ENCODE data around the gene KIF3A.
A peak's percentile ranks its signal among the peaks of the same experiment; 100 is the strongest.

Gene KIF3A

GRCh38 chr5:132754947-132755346 lies 17.6 kb upstream of the KIF3A start:
- peak in 6 of 51 donors; percentile 21 to 53 (median 31) for DNase-seq

DNA sequence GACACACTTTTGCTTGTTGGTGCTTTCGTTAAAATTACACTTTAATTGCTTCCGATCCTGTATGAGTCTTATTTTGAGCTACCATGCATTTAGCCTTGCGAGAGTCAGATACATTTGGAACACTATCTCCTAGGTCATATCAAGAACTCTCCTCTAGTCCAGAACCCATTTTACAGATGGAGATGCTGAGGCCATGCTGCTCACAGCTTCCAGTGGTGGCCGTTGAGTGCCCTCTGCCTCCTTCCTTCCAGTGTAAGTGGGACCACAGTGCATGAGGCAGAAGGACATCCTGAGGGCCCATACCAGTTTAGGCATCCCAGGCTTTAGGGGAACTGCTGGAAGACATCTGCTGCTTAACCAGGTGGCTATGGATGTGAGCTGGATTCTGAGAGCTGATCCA lies 16.8 kb upstream of the KIF3A start:
- no peak for DNase-seq

DNA sequence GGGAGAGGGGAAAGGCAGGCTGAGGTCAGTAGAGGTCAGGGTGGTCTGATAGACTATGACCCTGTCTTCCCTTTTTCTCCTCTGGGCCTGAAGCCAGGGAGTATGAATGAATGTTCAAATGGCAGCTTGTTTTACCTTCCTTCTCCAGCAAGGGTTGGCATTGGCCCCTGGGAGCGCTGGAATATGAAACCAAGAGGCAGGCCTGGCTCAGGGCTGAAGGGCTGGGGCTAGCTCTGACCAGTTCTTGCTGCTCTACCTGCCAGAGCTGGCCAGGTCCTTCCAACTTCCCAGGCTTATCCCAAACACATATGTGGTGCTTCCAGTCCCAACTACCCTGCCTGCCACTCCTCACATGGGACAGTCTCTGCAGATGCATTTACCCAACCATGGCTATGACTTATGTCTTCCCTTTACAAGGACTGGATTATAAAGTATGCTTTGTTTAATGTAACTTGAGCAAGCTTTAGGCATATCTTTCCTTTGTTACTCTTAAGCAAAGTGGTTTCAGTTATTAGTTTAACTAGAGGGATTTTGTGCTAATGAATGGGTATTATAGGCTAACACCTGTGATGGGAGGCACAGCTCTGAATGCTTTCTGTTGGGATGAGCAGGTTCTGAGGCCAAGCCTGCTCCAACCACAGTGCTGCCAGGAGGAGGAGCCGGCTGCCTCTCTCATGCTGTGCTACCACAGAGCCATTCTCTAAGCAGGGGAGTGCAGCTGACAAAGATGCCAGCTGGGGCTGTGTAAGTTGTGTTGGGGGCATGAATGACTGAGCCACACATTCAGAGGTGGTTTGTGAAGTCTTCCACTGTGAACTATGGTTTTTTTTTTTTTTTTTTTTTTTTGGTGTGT lies 16.0 kb upstream of the KIF3A start:
- peak in 33 of 51 donors; percentile 22 to 81 (median 63) for DNase-seq

DNA sequence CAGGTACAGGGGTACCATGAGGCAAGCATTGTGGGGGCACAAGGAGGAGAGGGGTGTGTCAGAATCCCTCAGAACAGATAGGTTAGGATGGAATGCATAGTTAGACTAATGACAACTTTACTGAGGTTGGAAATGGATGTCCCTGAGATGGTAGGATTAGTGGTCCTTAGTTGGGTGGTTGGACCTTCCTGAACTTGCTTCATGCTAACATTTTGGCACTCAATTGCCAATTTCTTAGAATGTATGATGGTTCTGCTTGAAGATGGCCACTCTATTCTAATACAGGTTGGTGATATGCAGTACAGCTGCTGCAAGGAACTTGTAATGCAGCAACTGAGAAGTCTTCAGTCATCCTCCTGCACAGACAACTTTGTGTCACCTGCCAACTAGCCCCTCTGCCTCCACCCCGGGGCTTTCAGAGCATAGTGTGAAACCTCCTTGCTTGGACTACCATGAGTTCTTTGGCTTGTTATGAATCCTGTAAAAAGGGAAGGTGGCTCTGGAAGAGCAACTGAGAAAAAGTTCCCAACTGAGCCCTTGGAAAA lies 15.3 kb upstream of the KIF3A start:
- no peak for DNase-seq

GRCh38 chr5:132751971-132752580 lies 14.7 kb upstream of the KIF3A start:
- no peak for DNase-seq

GRCh38 chr5:132751444-132751843 lies 14.1 kb upstream of the KIF3A start:
- no peak for DNase-seq

DNA sequence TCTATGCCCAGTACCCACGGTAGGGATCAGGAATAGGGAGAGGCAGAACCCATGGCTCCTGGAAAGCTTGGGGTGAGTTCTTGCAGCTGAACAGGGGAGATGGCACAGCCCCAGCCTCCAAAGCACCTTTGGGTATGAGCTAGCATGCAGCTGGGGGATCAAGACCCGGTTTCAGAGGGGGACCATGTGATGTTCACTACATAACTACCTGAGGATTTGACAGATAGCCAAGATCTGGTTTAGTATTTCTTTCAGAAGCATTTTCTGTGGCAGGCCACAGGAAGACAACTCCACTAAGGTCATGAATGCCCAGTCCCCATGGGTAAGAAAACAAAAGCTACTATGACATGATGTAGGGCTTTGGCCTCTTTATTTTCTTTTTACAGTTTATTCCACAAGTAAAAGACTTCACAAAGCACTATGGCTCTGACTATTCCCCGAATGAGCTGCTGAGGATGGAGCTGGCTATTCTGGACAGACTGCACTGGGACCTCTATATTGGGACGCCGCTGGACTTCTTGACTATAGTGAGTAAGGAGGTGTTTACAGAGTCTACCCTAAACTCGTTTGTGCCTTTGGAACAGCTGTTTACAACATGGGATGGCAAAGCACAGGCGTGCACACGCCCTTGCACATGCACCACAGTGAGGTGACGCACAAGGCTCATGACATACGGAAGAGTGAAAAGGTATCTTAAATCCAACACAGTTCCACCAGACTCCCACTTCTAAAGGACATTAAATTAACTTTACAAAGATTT lies 13.3 kb upstream of the KIF3A start:
- no peak for DNase-seq

- no peak for DNase-seq
These were observed 12.2 kb upstream of the KIF3A start for GRCh38 chr5:132749506-132749905.

- no peak for DNase-seq
These were observed 11.2 kb upstream of the KIF3A start for GRCh38 chr5:132748522-132749000.

DNA sequence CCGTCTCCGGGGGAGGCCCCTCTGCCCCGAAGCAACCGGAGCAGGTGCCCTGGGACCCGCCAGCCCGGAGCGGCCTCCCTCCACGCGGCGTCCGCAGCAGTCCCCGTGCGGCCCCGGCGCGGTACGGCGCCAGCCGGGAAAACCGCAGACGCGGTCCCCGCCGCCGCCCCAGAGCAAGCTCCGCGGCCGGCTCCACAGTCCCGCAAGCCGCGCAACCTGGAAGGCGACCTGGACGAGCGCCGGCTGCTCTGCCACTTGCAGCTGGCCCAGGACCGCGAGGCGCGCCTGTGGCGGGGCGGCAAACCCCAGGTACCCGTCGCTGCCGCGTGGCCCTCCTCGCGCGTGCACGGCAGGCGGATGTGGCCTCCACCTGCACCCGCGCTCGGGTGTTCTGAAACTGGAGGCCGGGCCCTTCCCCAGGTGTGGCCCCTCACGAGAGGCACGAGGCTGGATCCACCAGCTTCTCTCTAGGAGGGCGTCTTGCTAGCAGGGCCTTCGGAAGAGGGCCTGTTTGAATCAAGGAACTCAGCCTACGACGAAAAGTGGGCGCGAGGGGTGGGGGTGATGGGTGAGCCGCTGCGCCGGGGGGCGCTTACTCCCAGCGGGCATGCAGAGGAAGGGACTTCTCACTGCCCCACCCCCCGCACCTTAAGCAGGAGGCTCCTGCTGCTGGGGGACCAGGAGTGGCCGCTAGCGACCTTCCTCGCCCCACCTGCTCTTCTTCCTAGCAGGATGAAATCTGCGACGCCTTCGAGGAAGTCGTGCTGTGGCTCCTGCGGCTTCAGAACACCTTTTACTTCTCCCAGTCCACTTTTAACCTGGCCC lies 10.5 kb upstream of the KIF3A start:
- no peak for DNase-seq

GRCh38 chr5:132746954-132747615 lies 9.7 kb upstream of the KIF3A start, which contains the start of gene CCNI2:
CCNI2 (plus strand) TSS chr5:132747426; CDS start chr5:132747496, 70 bp downstream.
- peak in 10 of 51 donors; percentile 15 to 53 (median 30) for DNase-seq

- DNase-seq: no peak
These were observed 9.2 kb upstream of the KIF3A start for GRCh38 chr5:132746592-132746953.

DNA sequence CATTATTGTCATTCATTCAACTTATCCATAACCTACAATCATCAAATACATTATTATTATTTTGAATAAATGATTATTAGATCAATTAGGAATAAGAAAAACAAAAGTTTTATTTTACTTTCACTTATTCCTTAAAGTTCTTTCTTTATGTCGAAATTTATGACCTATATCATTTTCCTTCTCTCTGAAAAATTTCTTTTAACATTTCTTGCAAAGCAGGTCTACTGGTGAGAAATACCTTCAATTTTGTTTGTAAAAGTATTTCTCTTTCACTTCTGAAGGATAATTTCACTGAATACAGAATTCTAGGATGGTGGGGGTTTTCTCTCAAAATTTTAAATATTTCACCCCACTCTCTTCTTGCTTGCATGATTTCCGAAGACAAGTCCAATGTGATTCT lies 7.3 kb upstream of the KIF3A start:
- no peak for DNase-seq

GRCh38 chr5:132742626-132743025 lies 5.3 kb upstream of the KIF3A start:
- DNase-seq: no peak

DNA sequence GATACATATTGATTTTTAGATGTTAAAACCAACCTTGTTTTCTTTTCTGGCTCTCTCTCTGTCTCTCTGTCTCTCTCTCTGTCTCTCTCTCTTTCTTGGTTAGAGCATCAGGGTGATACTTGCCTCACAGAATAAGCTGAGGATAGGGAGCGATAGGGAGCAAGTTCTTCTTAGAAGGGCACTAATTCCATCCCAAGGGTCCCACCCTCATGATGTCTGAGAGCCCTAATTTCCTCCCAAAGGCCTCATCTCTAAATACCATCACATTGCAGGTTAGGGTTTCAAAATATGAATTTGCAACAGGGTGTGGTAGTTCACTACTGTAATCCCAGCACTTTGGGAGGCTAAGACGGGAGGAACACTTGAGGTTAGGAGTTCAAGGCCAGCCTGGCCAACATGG lies 4.8 kb upstream of the KIF3A start:
- DNase-seq: no peak

- DNase-seq: no peak
These were observed 1.9 kb upstream of the KIF3A start for GRCh38 chr5:132739232-132739631.

DNA sequence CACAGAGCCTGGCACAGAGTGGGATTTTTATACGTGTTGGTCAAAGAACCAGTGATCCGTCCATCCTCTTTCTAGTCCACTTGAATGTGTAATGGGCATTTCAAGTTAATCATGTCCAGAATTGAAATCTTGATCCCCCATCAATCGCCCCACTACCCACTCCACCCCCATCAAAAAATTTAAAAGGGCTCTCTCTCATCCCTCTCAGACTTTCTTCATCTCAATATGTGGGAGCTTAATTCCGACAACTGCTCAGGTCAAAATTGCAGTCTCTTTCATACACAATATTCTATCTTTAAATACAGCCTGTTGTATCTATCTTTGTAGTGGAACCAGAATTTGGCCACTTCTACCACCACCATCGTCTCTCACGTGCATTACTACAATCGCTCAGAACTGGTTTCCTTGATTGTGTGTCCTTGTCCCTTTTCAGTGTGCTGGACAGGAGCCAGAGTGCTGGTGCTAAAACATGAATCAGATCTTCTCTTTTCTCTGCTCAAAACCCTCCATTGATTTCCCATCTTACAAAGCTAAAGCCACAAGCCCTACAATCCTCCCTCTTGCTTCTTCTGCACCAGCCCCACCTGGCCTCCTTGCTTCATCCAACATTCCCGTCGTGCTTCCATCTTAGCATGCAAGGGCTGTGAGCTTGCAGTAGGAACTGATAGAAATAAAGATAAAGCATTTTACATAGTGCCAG lies 786 bp upstream of the KIF3A start:
- peak in 2 of 51 donors; percentile 13 to 20 for DNase-seq

- DNase-seq: no peak
These were observed 2.7 kb downstream of the KIF3A start for GRCh38 chr5:132734687-132735086.

DNA sequence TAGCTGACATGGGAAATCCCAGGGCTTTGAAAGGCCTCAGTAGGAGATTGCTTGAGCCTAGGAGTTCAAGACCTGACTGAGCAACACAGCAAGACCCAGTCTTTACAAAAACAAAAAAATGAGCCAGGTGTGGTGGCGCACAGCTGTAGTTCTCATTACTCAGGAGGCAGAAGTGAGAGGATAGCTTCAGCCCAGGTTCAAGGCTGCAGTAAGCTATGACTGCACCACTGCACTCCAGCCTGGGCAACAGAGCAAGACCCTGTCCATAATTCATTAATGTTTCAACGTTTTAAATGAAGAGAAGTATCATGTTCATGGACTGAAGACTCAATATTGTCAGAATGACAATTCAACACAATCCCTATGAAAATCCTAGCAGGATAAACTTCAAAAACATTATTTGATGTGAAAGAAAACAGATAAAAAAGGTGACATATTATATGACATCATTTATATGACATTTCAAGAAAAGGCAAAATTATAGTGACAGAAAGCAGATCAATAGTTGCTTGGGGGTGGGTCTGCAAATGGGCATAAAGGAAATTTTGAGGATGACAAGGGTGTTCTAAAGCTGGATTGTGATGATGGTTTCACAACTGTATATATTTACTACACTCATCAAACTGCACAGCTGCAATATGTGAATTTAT lies 3.7 kb downstream of the KIF3A start:
- DNase-seq: no peak
